Measurements from ENCODE around the gene POC1B.

GRCh38 chr12:89414322-89414721 lies 111.5 kb downstream of the POC1B start:
- TF ChIP-seq EZH2phosphoT487 (IDR thresholded peaks at IDR 0.05; ENCODE audit: insufficient read depth, low read depth) = no peak
- TF ChIP-seq EZH2 (IDR thresholded peaks at IDR 0.05; ENCODE audit: insufficient read depth, poor library complexity, severe bottlenecking) = no peak

Data from GM23248 (cell line).